H1 (cell line): ENCODE data around the gene DCUN1D2.
"Not testable (repeated sequence)": the region's sequence is repeated elsewhere in the genome, so short reads cannot be mapped to it uniquely, and the experiment has no call there.

ENCODE experiments used
- CHD2 ChIP-seq: IDR thresholded peaks from 2 replicates; pipeline ENCODE4 v1.6.1; 2012; ENCODE audit warnings: low read length, improper control_type of control experiment
- EP300 ChIP-seq, 2 experiments: IDR thresholded peaks; 1 replicate in 1 of 2; 2 replicates in 1 of 2; pipeline ENCODE4 v1.6.1; 2011 to 2012; ENCODE audit warnings: low read depth in 2 of 2, low read length in 2 of 2, mild to moderate bottlenecking in 2 of 2, borderline replicate concordance in 1 of 2, inconsistent platforms in 1 of 2, moderate library complexity in 1 of 2
- SP2 ChIP-seq: IDR thresholded peaks from 2 replicates; pipeline ENCODE4 v1.6.1; 2012; ENCODE audit warnings: mild to moderate bottlenecking, low read length, inconsistent platforms
- SUZ12 ChIP-seq: fragments of 200-600 bp; sonication (generic); IDR thresholded peaks from 2 replicates; pipeline ENCODE4 v1.6.1; 2012; ENCODE audit warnings: mild to moderate bottlenecking, inconsistent platforms, low read length, moderate library complexity, mixed read lengths
- TCF12 ChIP-seq: IDR thresholded peaks from 2 replicates; pipeline ENCODE4 v1.6.1; 2011; ENCODE audit warnings: low read depth, mild to moderate bottlenecking, low read length
- ZNF274 ChIP-seq: IDR thresholded peaks from 2 replicates; pipeline ENCODE4 v1.7.0; 2012; ENCODE audit warnings: low read length, borderline replicate concordance; ENCODE audit errors: extremely low read depth
- TF ChIP-seq, protein P1 (sequence below), 3 experiments: IDR thresholded peaks; 1 replicate in 2 of 3; 2 replicates in 1 of 3; pipeline versions ENCODE4 v1.5.1 to v1.6.1; 2011; ENCODE audit warnings: low read length in 3 of 3, mild to moderate bottlenecking in 3 of 3, inconsistent platforms in 2 of 3, low read depth in 1 of 3, moderate library complexity in 1 of 3; ENCODE audit not compliant: insufficient read depth in 1 of 3; ENCODE audit errors: control extremely low read depth in 1 of 3

DNA sequence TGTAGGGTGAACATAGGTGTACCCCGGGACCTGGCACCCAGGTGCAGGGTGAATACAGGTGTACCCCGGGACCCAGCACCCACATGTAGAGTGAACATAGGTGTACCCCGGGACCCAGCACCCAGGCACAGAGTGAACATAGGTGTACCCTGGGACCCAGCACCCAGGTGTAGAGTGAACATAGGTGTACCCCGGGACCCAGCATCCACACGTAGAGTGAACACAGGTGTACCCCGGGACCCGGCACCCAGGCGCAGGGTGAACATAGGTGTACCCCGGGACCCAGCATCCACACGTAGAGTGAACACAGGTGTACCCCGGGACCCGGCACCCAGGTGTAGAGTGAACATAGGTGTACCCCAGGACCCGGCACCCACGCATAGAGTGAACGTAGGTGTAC, 54.6 kb downstream of the DCUN1D2 start:
- not testable (repeated sequence) for TF ChIP-seq SP2; SUZ12; TCF12; ZNF274; EP300 (IDR thresholded peaks at IDR 0.05; ENCODE audit: borderline replicate concordance in 1 of 2, low read depth in 2 of 2, low read length in 2 of 2); CHD2
- TF ChIP-seq, protein P1, sequence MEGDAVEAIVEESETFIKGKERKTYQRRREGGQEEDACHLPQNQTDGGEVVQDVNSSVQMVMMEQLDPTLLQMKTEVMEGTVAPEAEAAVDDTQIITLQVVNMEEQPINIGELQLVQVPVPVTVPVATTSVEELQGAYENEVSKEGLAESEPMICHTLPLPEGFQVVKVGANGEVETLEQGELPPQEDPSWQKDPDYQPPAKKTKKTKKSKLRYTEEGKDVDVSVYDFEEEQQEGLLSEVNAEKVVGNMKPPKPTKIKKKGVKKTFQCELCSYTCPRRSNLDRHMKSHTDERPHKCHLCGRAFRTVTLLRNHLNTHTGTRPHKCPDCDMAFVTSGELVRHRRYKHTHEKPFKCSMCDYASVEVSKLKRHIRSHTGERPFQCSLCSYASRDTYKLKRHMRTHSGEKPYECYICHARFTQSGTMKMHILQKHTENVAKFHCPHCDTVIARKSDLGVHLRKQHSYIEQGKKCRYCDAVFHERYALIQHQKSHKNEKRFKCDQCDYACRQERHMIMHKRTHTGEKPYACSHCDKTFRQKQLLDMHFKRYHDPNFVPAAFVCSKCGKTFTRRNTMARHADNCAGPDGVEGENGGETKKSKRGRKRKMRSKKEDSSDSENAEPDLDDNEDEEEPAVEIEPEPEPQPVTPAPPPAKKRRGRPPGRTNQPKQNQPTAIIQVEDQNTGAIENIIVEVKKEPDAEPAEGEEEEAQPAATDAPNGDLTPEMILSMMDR (IDR thresholded peaks at IDR 0.05; ENCODE audit: control extremely low read depth in 1 of 3, insufficient read depth in 1 of 3, low read depth in 1 of 3, low read length in 3 of 3) = not testable (repeated sequence)
